HepG2 (cell line): ENCODE measurements around the gene OR52W1.

ENCODE experiments used
- ATF7-NPFF ChIP-seq: sonication (generic); formaldehyde crosslinking; IDR thresholded peaks from 2 replicates; pipeline ENCODE4 v1.8.1; 2023; ENCODE audit warnings: mild to moderate bottlenecking, low read depth, missing genetic modification reagents, moderate library complexity
- CEBPB ChIP-seq: IDR thresholded peaks from 2 replicates; pipeline ENCODE4 v1.6.1; 2011; ENCODE audit warnings: low read depth, low read length, improper control_type of control experiment, borderline replicate concordance

- no peak for TF ChIP-seq CEBPB
- TF ChIP-seq ATF7-NPFF (CRISPR knock-in tag), result no peak
Observed at GRCh38 chr11:6214530-6214929, 15.5 kb downstream of the OR52W1 start.
